Measurements from ENCODE around the gene ERCC4. TPM values are rescaled to one million over a fixed set of nuclear protein-coding genes. Genes with fewer than 3 reads are reported as not detected.
A peak's percentile ranks its signal among the peaks of the same experiment; 100 is the strongest.

ERCC4 gene
- polyA plus RNA-seq, 3 donors: 1.8 to 11.8 (median 5.9) TPM

GRCh38 chr16:13919330-13919682, 648 bp upstream of the ERCC4 start:
- Histone ChIP-seq H3K4me1 (ENCODE audit: control insufficient read depth in 1 of 2, insufficient read depth in 2 of 2, low read length in 2 of 2) (peaks cover 10 to 18% of the 10 kb centered on the region in 2 donors), H3K27me3 (ENCODE audit: control insufficient read depth in 2 of 2, insufficient read depth in 2 of 2, low read length in 2 of 2) (peaks cover 0 to 2% of the 10 kb centered on the region in 2 donors), H4K20me1 (ENCODE audit: insufficient read depth, low read length) (peaks cover 4% of the 10 kb centered on the region), H3K36me3 (replicated peaks in 1 of 2; ENCODE audit: control insufficient read depth in 1 of 2, insufficient read depth in 2 of 2, low read length in 2 of 2) (peaks cover 0 to 7% of the 10 kb centered on the region in 2 donors), H3K27ac (ENCODE audit: low read depth in 1 of 2, low read length in 2 of 2) (no peak overlapping the region), H3K9me3 (replicated peaks in 1 of 2; ENCODE audit: control insufficient read depth in 1 of 2, insufficient read depth in 1 of 2, low read length in 2 of 2) (no peaks in the 10 kb centered on the region), H3K4me2 (replicated peaks; ENCODE audit: extremely low read depth, low read length, poor library complexity, severe bottlenecking) (peak overlapping the region; percentile 85), H3K9ac (ENCODE audit: insufficient read depth, low read length, poor library complexity, severe bottlenecking) (no peak overlapping the region), H3K79me2 (ENCODE audit: insufficient read depth, low read length) (peaks cover 4% of the 10 kb centered on the region), H2AFZ (ENCODE audit: insufficient read depth, low read depth, low read length, poor library complexity, severe bottlenecking) (peak overlapping the region; percentile 26), H3K4me3 (replicated peaks in 1 of 3; ENCODE audit: low read depth in 2 of 3, low read length in 3 of 3) (peak overlapping the region in 1 of 3 experiments; percentile 36)
- whole genome bisulfite sequencing (ENCODE audit: insufficient coverage): 0% methylated on average over 1 of the region's 3 CpGs
- DNase-seq: peak in 1 of 3 donors; percentile 15
- no peaks in the 10 kb centered on the region for H3K9me3 Mint-ChIP-seq
- peak overlapping the region; percentile 68 to 88 for H3K4me3 Mint-ChIP-seq
- peaks cover 18% of the 10 kb centered on the region for H3K4me1 Mint-ChIP-seq
- intact Hi-C loops (cut with micrococcal nuclease): no loop called here
- H3K27ac Mint-ChIP-seq: peak overlapping the region; percentile 26 to 94 (median 74)
- no peak for TF ChIP-seq CTCF (IDR thresholded peaks at IDR 0.05)
- H3K36me3 Mint-ChIP-seq: peaks cover 8 to 13% of the 10 kb centered on the region in 2 donors
- H3K27me3 Mint-ChIP-seq (ENCODE audit: low read depth in 3 of 3): peaks cover 7 to 13% (median 11%) of the 10 kb centered on the region in 3 donors

- H3K4me3 Mint-ChIP-seq: peak overlapping the region; percentile 88 to 96
These were observed 510 bp downstream of the ERCC4 start for GRCh38 chr16:13920510-13920818.

More at GRCh38 chr16:13920510-13920818, 510 bp downstream of the ERCC4 start:
- H3K27me3 Mint-ChIP-seq (ENCODE audit: low read depth in 3 of 3): peaks cover 4 to 11% (median 7%) of the 10 kb centered on the region in 3 donors
- peak overlapping the region; percentile 85 for H3K4me2 ChIP-seq (replicated peaks; ENCODE audit: extremely low read depth, low read length, poor library complexity, severe bottlenecking)
- H3K4me1 ChIP-seq (ENCODE audit: control insufficient read depth in 1 of 2, insufficient read depth in 2 of 2, low read length in 2 of 2): peaks cover 10 to 18% of the 10 kb centered on the region in 2 donors
- H3K36me3 Mint-ChIP-seq: peaks cover 10 to 20% of the 10 kb centered on the region in 2 donors
- WGBS (ENCODE audit: insufficient coverage): under 1% methylated on average over 10 of the region's 10 CpGs
- H3K79me2 ChIP-seq (ENCODE audit: insufficient read depth, low read length): peaks cover 4% of the 10 kb centered on the region
- H3K9me3 Mint-ChIP-seq: no peaks in the 10 kb centered on the region
- H3K4me1 Mint-ChIP-seq: peaks cover 18% of the 10 kb centered on the region
- H3K27ac Mint-ChIP-seq: peak overlapping the region; percentile 63 to 96 (median 85)
- H3K27me3 ChIP-seq (ENCODE audit: control insufficient read depth in 2 of 2, insufficient read depth in 2 of 2, low read length in 2 of 2): peaks cover 0 to 2% of the 10 kb centered on the region in 2 donors
- TF ChIP-seq CTCF (IDR thresholded peaks at IDR 0.05): no peak
- peak overlapping the region; percentile 22 to 92 for H3K27ac ChIP-seq (ENCODE audit: low read depth in 1 of 2, low read length in 2 of 2)
- peaks cover 8 to 18% of the 10 kb centered on the region in 2 donors for H3K36me3 ChIP-seq (replicated peaks in 1 of 2; ENCODE audit: control insufficient read depth in 1 of 2, insufficient read depth in 2 of 2, low read length in 2 of 2)
- no peak for DNase-seq
- H3K9me3 ChIP-seq (replicated peaks in 1 of 2; ENCODE audit: control insufficient read depth in 1 of 2, insufficient read depth in 1 of 2, low read length in 2 of 2): no peaks in the 10 kb centered on the region
- H3K4me3 ChIP-seq (replicated peaks in 1 of 3; ENCODE audit: low read depth in 2 of 3, low read length in 3 of 3): peak overlapping the region; percentile 83 to 85 (median 85)
- intact Hi-C loops (cut with micrococcal nuclease): loop anchor here (5.0 to 10.0 kb wide), 7 partner anchors 37 to 712 kb away; partner anchors contain the start of genes MRTFB (in 2 of the 2), BFAR (in 1 of the 2) and PARN (in 1 of the 2)
- H4K20me1 ChIP-seq (ENCODE audit: insufficient read depth, low read length): peaks cover 4% of the 10 kb centered on the region
- H2AFZ ChIP-seq (ENCODE audit: insufficient read depth, low read depth, low read length, poor library complexity, severe bottlenecking): peak overlapping the region; percentile 99
- H3K9ac ChIP-seq (ENCODE audit: insufficient read depth, low read length, poor library complexity, severe bottlenecking): peak overlapping the region; percentile 98
